Stimulated activated CD8-positive, alpha-beta memory T cell treated with anti-CD3 and anti-CD28 coated beads, Interleukin-4, amount 100 ng/mL, for 4 hours (primary cell): ENCODE data around the gene SKIL.

Experiments
- DNase-seq, 2 donors: peaks; one replicate each; pipeline ENCODE4 v3.0.0-alpha.2; 2020; ENCODE audit warnings: low read depth in 2 of 2, low spot score in 1 of 2

SKIL gene

DNA sequence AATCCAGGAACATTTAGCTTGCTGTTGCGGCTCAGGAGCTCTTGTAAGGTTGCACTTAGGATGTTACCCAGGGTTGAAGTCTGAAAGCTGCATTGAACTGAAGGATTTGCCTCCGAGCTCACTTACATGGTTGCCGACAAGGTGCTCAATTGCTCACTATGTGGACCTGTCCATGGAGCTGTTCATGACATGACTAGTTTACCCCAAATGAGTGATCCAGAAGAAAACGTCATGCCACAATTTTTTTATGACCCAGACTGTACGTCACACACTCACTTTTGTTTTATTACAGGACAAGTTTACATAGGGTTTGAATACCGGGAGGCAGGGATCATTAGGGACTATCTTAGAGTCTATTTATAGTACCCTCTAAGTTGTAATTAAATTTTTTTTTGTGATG, 40.2 kb downstream of the SKIL start:
- DNase-seq, result no peak

DNA sequence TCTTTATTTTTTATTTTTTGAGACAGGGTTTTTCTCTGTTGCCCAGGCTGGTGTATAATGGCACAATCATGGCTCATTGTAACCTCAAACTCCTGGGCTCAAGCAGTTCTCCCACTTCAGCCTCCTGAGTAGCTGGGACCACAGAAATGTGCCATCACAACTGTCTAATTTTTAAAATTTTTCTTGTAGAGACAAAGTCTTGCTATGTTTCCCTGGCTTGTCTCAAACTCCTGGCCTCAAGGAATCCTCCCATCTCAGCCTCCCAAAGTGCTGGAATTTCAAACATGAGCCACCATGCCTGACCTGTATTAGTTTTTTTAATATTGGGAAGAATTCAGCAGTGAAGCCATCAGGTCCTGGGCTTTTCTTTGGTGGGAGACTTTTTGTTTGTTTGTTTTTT, 47.6 kb downstream of the SKIL start:
- no peak for DNase-seq

DNA sequence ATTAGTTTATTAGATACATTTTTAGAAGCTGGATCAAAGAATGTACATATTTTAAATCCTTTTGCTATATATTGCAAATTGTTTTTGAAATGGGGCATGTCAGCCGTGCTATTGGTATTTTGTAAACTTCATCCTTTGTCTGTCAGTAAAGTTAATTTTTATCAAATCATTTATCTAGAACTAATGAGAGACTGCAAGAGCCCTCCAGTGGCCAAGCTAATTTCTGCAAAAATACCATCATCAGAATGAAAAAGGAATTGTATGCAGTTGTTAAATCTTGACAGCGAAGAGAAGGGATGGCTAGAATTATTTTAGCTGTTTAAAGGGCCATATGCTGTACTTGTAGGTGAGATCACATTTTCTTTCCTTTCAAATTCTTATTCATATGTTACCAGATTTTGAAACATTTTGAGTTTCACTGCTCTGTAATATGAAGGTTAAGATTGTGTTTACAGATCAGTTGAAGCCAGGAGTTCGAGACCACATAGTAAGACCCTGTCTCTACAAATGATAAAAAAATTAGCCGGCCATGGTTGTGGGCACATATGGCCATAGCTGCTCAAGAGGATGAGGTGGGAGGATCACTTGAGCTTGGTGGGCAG, 53.0 kb downstream of the SKIL start:
- DNase-seq, result no peak

DNA sequence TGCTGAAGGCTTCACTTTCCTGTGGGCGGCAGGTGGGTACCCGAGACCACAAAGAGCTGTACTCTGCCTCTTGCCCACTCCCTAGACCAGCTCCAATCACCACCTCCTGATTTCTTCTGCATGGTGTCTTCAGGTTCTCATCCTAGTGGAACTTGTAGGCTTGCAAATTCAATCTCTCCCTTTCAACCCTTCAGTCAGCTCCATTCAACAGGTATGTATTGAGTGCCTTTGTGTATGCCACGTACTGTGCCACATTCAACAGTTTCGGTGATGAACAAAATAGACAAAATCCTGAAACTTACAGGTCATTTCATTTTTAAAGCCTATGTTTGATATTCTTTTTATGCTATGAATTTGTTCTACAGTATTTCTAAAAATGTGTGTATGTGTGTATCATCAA, 55.8 kb downstream of the SKIL start:
- no peak for DNase-seq

DNA sequence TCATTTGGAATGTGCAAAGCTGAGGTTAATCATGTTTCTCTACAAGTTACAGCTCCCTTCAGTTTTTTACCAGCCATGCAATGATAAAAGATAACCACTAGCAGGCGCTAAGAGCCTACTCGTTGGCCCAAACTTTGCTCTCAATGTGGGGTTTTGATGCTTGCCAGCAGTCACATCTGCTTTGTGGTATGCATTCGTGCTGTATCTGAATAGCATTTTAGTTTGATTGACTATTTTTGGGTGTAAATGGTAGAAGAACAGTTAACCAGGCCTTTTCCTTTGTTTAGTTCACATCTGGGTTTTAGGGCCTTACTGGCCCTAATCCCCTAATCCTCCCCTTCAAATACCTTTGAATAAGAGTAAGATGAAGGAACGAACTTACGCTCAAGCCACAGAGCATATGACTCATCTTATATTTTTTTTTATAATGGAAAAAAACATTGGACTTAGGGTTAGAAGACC, 56.7 kb downstream of the SKIL start:
- no peak for DNase-seq

DNA sequence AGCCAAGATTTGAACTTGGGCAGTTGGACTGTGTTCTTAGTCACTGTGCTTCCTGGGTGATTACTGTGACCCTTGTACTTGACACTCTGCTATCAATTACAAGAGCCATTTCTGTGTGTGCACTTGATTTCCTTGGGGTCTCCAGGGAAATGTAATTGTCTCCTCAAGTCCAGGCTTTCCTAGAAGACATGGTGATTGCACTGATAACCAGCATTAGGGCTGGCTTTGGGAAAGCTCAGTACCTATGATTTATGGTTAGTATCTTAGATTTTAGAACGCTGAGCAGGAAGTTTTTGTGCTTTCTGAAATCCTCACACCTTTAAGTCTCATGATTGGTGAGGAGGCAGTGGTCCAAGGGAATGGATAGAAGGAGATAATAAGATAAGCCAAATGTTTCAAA, 59.6 kb downstream of the SKIL start:
- no peak for DNase-seq

DNA sequence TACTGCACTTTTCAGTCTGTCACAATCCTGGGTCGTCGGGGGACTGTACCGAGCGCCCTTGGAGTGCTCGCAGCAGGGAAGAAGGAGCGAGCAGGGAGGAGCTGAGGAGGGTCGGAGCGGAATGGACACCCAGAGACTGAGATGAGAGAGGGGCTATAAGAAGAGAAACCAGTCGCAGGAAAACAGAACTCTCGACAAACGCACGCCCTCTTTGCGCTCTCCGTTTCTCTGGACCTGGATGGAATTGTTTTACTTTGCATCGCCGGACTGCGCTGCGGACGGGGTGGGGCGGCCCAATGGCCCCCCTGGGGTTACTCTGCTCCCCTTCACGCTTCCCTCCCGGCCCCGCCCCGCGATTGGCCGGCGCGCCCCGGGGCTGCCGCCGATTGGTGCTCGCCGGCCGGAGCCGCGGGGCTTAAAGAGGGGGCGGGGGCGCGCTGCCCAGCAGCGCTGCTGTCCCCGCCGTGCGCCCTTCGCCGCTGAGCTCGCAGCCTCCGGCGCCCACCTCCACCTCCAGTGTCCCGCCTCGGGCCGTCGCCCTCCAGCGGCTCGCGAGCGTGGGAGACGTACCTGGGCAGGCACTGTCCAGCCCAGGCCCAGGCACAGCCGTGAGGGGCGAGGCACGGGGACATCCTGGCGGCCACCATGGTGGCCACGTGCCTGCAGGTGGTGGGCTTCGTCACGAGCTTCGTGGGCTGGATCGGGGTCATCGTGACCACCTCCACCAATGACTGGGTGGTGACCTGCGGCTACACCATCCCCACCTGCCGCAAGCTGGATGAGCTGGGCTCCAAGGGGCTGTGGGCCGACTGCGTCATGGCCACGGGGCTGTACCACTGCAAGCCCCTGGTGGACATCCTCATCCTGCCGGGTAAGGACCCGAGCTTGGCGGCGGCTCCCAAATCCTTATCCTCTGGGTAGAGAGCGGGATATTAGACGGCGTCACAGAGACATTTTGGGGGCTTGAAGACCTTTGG, 61.2 kb downstream of the SKIL start, which contains the start of gene CLDN11:
Gene CLDN11, plus strand, starts transcription at position 447 of the 977 bp plus-strand sequence. Its CDS starts 199 bp downstream, at position 646.
- no peak for DNase-seq

DNA sequence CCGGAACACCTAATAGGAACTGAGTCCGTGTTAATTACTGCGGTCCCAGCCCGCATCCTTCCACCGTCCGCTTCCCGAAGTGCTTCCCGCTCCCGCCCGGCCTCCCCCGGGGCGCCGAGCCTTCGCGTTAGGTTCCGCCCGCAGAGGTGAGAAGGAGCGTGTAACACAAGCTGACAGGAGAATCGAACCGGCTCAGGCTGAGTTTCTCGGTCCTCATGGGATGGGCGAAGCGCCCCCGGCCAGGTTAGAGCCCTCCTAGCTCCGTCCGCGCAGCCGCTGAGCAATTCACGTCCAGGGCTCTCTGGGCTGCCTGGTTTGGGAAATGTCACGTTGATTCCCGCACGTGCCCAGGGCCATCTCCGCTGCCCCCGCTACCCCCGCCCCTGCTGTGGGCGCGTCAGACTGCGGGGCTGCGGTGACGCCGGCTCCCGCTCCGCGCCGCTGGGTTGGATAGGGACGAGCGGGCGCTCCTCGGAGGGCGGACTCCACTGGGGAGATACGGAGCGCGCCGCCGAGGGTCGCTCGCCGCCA, 62.1 kb downstream of the SKIL start:
- DNase-seq, result no peak

DNA sequence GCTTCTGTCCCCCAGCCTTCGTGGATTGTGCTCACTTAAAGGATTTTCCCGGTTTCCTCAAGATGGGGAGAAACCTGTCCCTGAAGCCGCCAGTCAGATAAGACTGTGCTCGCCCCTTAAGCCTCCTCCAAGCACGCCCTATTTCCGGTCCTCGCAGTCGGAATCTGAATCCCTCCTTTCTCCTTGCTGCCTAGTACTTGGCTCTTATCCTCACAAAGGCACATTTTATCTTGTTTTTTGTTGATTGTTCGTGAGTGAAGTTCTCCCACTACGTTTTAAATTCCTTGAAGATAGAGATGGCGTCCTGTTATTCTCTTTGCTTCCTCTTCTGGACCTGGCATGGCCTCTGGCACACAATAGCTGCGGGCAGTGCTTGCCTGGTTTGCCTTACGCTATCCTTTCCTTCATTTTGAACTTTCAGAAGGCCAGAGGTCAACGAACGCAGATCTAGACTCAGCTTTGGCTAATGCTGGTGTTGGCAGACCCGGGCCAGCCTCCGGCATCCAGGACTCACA, 62.8 kb downstream of the SKIL start:
- DNase-seq, result no peak

DNA sequence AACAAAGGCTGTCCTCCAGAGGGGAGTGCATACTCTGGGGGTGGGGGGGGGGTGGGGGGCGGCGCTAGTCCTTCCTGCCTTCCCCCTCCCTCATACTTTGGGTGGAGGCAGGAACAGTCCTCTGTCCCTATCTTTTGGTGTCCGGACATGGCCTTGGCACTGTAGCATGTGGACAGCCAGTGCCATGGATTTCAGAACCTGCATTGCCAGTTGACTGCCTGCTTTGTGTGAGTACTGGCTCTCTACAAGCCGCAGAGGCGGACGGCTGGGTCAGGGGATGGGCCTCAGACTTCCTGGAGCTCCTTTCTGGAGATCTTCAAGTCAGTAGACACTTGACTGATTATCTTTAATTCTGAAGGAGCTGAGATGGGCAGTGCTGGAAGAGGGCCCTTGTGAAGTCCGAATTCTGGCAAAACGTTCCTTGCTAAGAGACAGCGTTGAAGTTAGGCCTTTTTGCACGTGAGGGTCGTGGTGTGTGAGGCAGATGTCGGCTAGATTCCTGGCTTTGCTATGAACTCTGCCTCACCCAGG, 63.7 kb downstream of the SKIL start:
- DNase-seq, result no peak

DNA sequence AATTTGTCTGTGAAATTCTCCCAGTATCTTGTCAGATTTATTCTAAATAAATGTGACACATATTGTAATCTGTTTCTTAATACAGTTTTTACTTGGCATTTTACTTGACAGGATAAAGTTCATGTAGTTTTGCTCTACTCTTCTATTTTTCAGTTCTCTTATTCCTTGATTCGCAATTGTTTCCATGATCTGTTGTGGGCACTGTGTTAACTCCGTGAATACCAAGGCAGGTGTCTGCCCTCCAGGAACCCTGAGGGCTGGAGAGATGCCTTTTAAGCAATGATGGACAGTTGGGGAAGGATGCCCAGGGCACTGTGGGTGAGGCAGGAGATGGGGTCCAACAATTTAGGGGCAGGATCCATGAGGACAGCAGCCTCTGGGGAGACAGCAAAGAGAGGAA, 64.2 kb downstream of the SKIL start:
- DNase-seq, result no peak

DNA sequence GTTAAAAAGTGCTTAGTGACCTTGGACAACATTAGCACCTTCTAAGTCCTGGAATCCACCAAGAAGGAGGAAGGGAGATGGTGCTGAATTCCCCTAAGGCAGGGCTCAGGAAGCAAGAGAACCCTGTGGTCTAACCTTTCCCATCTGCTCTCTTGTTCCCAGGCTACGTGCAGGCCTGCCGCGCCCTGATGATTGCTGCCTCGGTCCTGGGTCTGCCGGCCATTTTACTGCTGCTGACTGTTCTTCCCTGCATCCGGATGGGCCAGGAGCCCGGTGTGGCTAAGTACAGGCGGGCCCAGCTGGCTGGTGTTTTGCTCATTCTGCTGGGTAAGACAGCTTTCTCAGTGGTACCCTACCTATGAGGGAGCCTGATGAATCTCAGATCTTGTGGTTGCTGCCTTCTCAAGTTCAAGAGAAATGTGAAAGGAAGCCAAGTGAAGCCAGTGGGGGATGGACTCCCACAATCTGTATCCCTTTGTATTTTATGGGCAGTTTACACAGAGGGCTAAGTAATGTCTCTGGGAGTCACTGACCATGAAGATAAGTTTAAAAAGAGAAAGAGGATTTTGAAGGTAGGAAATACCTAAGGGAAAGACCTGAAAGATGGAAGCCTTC, 65.6 kb downstream of the SKIL start:
- DNase-seq, result no peak

DNA sequence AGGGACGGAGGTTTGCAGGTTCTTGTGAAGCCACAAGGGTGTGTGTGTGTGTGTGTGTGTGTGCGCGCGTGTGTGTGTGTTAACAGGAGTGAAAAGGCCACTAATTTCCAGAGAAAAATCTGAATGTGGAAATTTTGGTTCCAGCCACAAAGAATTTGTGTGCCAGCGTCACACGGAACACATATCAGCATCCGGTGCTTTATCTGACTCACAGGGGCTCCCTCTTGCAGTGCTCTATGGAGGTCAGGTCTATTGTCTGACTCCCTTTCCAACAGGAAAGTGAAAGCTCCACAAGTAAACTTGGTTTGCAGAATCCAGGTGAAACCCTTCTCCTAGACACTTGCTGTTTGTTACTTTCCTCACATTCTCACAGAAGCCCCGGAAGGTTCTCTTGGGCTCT, 67.4 kb downstream of the SKIL start:
- DNase-seq, result no peak

DNA sequence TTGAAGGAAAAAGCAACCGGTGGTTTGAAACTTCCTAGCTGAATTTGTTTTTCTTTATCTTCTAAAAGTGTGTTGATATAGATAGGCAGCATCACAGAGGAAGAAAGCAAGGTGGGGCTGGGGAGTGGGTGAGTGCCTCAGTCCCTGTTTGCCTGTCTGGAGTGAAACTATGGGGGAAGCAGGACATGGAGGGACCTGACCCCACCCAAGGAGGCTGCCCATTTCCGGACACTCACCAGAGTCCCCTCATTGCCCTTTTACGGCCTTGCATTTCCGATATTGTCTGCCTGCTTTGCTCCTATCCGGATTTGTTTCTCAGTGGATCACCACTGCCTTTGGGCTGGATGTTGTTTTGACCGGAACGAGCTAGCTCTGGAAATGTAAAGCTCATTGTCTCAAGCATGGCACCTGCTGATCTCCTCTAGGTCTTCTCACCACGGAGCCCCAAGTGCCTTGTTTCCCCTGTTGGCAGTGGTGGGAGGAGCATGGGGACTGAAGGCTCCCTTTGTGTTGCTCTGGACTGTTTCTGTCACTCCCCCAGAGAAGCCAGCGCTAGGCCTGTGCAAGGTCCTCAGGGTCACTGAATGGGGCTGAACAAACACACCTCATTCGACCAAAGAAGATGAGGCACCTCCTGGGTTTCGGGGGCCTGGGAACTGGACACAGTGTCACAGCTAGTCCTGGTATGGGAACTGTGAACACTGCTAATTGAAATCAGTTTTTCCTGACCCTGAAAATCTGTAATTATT, 68.2 kb downstream of the SKIL start:
- DNase-seq, result no peak

DNA sequence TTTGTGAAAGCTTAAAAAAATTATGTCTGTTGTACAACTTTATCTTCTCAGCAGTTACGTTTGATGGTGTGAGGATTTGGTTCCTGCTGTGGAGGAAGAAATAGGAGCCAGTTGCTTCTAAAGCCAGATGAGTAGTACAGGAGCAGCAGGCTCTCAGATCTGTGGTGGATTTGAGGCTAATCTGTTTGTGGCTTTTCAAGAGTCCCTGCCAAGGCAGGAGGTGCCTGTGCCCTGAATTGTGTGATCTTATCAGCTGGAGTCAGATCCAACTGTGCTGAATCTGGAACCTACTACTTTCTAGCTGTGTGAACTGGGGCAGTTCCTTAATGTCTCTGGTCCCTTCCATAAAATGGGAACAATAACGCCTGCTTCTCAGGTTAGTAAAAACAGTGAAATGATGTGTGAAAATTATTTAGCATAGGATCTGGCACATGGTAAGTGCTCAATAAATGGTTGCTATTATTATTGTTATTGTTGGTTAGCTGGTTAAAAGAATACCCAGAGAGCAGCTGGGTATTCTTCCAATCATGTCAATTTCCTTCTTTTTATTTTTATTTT, 68.8 kb downstream of the SKIL start:
- DNase-seq, result no peak

DNA sequence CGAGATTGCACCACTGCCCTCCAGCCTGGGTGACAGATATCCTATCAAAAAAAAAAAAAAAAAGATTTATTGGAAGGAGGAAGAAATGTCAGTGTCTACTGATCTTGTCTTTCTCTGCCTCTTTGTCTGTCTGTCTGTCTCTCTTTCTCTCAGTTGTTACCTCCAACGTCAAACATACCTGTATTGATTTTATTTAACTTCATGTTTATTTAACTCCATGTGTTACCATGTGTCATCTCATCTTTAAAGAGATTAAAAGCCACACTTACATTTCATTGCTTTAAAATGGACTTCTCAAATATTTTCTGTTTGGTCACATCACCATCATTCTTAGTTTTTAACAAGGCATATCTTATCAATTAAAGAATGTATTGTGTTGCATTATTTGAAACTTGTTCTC, 70.6 kb downstream of the SKIL start:
- no peak for DNase-seq

DNA sequence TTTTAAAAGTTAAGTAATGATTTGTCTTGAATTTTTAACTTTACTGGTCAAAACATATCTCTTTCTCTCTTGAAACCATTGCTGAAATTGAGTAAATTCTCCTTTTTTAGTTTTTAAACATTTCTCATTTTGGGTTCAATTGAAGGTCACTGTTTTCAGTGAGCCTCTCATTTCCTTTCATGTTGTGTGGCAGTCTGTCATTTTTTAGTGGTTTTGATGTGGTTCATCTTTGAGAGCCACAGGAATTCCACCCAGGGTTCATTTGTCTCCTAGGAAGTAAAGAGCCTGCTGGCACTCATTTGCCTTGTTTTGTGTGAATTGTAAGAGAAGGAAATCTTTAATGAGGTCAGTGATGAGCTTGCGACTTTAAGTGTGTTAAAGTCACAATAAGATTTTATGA, 71.5 kb downstream of the SKIL start:
- DNase-seq, result no peak

DNA sequence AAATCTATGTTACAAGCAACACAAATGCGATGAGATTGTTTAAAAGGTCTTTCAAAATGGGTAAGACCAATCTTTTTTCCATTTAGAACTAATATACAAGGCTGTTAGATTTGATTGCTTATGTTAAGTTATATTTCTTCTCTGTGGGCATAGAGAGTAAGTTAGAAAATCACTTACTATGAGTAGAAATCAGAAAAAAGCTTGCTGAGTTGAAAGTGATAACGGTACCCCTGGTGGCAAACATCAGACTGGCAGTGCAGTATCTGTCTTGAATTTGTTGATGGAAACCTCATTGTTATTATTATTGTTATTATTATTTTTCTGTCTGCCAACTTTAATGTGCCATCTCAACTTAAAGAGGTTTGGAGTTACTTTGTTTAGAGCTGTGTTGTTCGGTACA, 73.5 kb downstream of the SKIL start:
- DNase-seq, result no peak

DNA sequence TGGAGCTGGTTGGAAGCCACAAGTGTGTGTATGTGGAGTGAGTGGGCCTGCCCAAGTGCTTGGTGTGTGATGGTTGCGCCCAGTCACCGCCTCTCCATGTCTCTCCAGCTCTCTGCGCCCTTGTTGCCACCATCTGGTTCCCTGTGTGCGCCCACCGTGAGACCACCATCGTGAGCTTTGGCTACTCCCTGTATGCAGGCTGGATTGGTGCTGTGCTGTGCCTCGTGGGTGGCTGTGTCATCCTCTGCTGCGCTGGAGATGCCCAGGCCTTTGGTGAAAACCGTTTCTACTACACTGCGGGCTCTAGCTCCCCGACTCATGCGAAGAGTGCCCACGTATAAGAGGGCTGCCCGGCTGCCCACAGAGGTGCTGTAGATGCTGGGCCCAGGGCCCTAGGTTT, 74.9 kb downstream of the SKIL start:
- DNase-seq, result no peak

DNA sequence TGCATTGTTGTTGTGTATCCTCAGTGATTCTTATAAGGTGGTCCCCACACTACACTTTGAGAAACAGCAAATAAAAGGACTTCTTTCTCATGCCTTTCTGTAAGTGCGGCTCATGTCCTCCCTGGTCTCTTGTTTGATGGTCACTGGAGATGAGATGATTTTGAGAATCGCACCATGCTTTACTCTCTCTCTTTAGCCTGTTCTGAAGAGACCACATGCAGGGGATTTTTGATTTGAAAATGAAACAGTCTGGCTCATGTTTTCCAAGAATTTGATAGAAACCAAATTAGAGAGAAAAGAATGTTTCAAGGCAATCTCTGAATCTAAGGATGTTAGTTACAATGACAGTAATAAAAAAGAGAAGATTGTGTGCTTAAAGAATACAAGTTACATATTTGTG, 79.2 kb downstream of the SKIL start:
- no peak for DNase-seq
